Fibroblast of villous mesenchyme (primary cell): ENCODE results near the gene HDLBP. TPM values are rescaled to one million over a fixed set of nuclear protein-coding genes. Genes with fewer than 3 reads are reported as not detected.
A peak's percentile ranks its signal among the peaks of the same experiment; 100 is the strongest.

Experiments used
- DNase-seq: peaks from one replicate; pipeline ENCODE4 v3.0.0-alpha.2; 2010; ENCODE audit warnings: low read depth
- H3K4me3 ChIP-seq: 2 replicates; pipeline ENCODE4 v1.5.1; 2011; ENCODE audit warnings: low read depth, mild to moderate bottlenecking, low read length
- total RNA-seq: library from RNA; depleted of rRNA; stranded (reverse); fragments of >200 nt; gene quantifications from 2 replicates; pipeline ENCODE4 v1.2.3, GENCODE V29; 2012
- TF ChIP-seq, protein P1 (sequence below): IDR thresholded peaks from 2 replicates; pipeline ENCODE4 v1.5.1; 2012; ENCODE audit warnings: low read depth, mild to moderate bottlenecking, low read length; ENCODE audit not compliant: insufficient read depth

HDLBP gene
- total RNA-seq, 1 donor = 1,343 TPM

DNA sequence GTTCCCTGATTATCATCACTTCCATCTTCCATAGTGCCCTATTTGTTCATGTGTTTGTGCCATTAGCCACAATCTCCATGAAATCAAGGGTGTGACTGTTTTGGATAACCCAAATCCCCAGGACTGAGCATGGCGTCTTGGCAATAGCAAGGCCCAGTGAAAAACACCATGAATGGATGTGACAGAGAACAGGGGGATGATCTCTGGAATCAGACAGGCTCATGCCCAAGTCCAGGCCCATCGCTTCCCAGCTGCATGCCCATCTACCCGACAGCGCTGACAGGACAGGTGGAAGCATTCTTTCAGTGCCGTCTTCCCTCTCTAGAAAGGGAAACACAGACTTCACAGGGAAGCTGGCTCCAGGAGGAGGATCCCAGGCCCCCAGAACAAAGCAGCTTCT lies 50.0 kb downstream of the HDLBP start:
- TF ChIP-seq, protein P1, sequence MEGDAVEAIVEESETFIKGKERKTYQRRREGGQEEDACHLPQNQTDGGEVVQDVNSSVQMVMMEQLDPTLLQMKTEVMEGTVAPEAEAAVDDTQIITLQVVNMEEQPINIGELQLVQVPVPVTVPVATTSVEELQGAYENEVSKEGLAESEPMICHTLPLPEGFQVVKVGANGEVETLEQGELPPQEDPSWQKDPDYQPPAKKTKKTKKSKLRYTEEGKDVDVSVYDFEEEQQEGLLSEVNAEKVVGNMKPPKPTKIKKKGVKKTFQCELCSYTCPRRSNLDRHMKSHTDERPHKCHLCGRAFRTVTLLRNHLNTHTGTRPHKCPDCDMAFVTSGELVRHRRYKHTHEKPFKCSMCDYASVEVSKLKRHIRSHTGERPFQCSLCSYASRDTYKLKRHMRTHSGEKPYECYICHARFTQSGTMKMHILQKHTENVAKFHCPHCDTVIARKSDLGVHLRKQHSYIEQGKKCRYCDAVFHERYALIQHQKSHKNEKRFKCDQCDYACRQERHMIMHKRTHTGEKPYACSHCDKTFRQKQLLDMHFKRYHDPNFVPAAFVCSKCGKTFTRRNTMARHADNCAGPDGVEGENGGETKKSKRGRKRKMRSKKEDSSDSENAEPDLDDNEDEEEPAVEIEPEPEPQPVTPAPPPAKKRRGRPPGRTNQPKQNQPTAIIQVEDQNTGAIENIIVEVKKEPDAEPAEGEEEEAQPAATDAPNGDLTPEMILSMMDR = no peak
- H3K4me3 ChIP-seq = no peak overlapping the region
- DNase-seq = no peak

DNA sequence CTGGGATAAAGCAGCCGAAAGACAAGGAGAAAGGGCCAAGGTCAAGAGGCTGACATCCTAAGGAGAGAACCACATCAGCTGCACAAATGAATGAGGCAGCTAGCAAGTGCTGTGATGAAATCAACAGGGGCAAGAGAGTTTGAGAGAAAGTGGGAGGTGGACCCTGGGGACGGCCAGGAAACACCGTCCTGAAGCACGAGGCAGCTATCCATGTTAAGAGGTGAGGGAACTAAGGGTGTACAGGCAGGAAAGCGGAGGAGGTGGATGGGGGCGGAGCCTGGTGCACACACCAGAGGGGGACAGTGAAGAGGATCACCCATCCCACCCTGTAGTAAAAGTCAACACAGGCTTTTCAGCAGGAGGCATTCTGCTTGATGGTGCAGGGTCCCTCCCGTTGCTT lies 52.4 kb downstream of the HDLBP start:
- DNase-seq = no peak
- TF ChIP-seq, protein P1 = no peak

DNA sequence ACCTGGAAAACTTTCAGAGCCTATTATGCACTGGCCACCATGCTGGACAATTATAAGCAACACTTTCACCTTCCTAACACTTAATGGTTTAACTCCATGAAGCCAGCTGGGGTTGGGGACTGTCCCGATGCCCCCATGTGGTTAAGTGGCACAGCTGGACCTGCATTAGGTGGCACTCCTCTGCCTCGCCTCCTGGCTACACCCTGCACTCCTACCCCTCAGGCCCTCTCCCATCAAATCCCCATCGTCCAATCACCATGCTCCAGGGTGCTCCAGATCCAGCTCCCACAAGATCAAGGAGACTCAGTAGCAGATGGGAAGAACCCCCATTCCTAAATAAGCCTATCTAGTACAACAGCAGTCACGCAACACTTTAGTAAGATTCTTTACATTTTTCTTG lies 53.8 kb downstream of the HDLBP start:
- no peak overlapping the region for H3K4me3 ChIP-seq
- TF ChIP-seq, protein P1 = no peak
- no peak for DNase-seq

More for the DNA sequence above, 52.4 kb downstream of the HDLBP start:
- no peak overlapping the region for H3K4me3 ChIP-seq

DNA sequence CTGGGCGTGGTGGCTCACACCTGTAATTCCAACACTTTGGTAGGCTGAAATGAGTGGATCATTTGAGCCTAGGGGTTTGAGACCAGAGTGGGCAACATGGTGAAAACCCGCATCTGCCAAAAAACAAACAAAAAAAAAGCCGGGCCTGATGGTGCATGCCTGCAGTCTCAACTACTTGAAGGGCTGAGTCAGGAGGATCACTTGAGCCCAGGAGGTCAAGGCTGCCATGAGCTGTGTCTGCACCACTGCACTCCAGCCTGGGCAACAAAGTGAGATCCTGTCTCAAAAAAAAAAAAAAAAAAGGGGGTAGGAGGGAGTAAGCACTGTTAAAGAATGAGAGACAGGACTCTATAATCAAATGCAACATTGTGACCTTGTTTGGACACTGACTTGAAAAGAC lies 54.6 kb downstream of the HDLBP start:
- H3K4me3 ChIP-seq = no peak overlapping the region
- DNase-seq = no peak
- TF ChIP-seq, protein P1 = no peak

DNA sequence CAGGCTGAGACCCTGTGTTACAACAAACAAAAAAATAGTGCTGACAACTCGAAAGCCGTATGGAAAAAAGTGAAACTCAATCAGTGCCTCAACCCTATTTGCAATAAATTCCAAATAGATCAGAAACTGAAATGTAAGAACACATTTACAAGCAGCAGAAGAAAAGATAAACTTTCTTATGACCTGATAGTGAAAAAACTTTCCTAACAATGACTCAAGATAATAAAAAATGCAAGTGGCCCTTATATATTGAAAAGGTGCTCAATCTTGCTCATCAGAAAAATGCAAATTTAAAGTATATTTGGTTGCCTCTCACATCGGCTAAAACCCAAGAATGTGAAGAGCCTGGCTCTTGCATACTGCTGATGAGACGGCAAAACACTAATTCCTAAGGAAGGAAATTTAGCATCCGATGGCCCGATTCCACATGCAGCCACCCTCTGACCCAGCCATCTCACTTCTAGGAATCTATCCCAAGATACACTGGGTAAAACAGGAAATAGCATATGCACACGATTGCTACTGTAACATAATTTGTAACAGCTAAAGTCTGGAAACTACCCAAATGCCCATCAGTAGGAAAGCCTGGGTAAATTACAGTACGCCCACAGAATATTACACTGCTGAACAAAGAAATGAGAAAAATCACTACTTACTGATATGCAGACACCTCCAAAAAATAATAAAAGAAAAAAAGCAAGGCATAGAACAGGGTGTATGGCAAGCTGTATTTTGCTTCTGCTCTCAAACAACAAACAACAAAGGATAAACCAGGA lies 56.8 kb downstream of the HDLBP start:
- DNase-seq = no peak
- TF ChIP-seq, protein P1 = no peak
- no peak overlapping the region for H3K4me3 ChIP-seq

DNA sequence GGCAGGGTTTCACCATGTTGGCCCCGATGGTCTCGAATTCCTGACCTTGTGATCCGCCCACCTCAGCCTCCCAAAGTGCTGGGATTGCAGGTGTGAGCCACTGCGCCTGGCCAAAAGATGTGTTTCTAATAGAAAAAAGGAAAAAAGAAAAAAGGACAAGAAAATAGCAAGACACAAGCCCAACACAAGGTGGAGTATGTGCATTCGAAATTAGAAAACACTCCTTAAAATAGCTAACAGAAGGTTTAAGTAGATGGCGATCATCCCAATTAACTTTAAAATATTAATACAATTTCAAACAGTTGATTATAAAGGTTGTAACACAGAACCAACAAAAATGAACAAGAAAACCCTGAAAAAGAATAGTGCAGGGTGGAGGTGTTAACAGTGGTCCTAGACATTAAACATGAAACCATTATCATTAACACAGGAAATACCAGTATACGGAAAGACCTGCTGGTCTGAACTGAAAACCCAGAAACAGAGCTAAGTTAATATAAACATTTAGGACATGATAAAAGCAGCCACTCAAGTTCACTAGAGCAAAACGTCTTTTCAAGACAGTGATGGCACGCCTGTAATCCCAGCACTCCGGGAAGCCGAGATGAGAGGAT lies 57.9 kb downstream of the HDLBP start:
- peak; percentile 49 for DNase-seq
- H3K4me3 ChIP-seq = no peak overlapping the region

More for the DNA sequence above, 57.9 kb downstream of the HDLBP start:
- TF ChIP-seq, protein P1 = peak; percentile 9
